HG03045 (cell line): ENCODE measurements around the gene CRK.
"Not testable (repeated sequence)": the region's sequence is repeated elsewhere in the genome, so short reads cannot be mapped to it uniquely, and the experiment has no call there.

ENCODE experiments used
- ATAC-seq: cut with Tn5 transposase; IDR thresholded peaks from one replicate; pipeline ENCODE4 v1.9.1; 2021; ENCODE audit warnings: mild to moderate bottlenecking, moderate library complexity; ENCODE audit not compliant: unreplicated experiment

The CRK gene

GRCh38 chr17:1431631-1432104, 24.4 kb downstream of the CRK start:
- ATAC-seq = no peak

DNA sequence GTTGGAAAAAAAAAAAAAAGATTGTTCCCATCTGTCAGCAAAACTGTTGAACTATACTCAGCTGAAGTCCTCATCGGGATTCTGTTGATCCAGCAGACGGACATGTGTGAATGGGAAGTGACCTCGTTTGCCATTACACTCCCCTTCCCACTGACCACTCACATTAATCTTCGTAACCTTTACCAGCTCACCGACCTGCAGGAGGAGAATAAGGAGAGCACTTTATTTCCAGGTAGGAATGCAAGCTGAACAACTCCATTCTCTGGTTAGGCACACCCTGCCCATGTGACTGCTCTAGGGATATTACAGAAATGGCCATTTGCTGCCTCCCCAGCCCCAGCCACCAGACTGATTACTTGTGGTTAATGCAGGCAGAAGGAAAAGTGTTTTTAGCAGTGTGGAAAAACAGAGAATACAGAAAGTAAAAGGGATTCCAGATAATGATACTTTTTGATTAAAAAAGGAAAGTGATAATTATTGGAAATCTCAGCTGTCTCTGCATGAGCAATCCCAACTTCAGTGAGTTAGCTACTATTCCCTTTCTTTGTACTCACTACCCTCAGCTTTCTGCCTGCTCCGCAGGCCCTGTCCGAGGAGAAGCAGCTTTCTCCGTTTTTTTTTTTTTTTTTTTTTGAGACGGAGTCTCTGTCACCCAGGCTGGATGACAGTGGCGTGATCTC, 32.4 kb downstream of the CRK start:
- ATAC-seq = no peak

GRCh38 chr17:1422885-1423284, 33.1 kb downstream of the CRK start:
- no peak for ATAC-seq

DNA sequence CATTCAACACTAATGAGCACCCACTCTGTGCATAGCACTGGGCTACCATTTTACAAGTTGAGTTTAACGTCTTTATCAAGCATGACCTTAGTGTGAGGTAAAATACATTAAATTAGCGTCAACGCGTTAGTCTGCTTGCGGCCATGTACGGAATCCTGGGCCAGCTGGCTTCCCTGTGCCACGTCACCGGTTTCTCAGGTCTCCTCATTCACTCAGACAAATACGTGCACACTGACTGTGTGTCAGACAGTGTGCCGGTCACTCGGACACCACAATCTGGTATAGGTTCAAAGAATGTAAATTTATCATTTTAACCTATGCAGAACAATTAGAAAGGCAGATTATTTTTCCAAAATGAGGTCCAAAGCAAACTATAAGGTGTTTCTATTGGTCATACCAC, 34.6 kb downstream of the CRK start:
- ATAC-seq = no peak

DNA sequence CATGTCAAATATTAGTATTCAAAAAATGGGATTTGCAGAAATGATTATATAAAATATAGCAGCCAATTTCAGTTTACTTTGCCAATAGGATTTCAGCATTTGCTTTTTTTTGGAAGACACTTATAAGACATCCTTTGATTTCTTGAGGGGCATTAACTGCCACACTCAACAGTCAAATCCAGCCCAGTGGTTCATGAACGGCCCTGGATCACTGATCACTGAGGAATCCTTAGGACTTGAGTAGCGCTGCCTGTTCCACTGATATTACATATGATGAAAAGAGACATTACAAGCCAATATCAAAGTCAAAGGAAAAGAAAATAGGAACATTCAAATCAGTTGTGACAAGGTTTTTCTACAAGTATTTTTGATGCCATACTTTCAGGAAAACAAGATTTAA, 35.1 kb downstream of the CRK start:
- no peak for ATAC-seq

- no peak for ATAC-seq
Observed at GRCh38 chr17:1420163-1420562, 35.9 kb downstream of the CRK start.

DNA sequence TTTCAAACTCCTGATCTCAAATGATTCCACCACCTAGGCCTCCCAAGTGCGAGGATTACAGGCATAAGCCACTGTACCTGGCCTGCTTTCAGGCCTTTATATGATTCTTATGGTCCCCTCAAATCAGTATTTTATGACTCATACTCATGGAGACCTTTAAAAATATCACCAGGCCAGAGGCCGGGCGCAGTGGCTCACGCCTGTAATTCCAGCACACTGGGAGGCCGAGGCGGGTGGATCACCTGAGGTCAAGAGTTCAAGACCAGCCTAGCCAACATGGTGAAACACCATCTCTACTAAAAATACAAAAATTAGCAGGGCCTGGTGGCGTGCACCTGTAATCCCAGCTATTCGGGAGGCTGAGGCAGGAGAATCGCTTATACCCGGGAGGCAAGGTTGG, 37.6 kb downstream of the CRK start:
- not testable (repeated sequence) for ATAC-seq

GRCh38 chr17:1416414-1416813, 39.6 kb downstream of the CRK start:
- no peak for ATAC-seq

DNA sequence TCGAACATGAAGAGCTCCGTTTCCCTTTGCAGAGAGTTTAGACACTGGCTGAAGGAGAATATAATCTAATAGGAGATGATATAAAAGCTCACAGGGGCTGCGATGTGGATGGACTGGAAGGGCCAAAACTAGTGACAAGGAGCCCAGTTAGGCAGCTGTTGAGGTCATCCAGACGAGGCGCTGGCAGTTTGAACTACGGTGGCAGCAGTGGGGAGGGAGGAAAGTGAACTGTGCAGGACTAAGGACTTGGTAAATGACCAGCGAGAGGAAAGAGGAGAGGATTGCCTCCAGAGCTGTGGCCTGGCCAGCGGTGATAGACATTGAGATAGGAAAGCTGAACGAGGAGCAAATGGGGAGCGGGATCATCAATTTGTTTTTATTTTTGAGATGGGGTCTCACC, 41.4 kb downstream of the CRK start:
- no peak for ATAC-seq

- ATAC-seq = no peak
Observed at GRCh38 chr17:1414001-1414574, 41.9 kb downstream of the CRK start.

GRCh38 chr17:1413281-1413791, 42.7 kb downstream of the CRK start:
- ATAC-seq = no peak

GRCh38 chr17:1412185-1413110, 43.6 kb downstream of the CRK start:
- ATAC-seq = no peak

GRCh38 chr17:1402262-1402586, 53.8 kb downstream of the CRK start:
- no peak for ATAC-seq

- peak; percentile 90 for ATAC-seq
Observed at GRCh38 chr17:1399679-1400512, 56.1 kb downstream of the CRK start, which contains the start of gene YWHAE. YWHAE (minus strand) TSS chr17:1400222; CDS start chr17:1400110, 112 bp downstream.

GRCh38 chr17:1398931-1399678, 56.9 kb downstream of the CRK start:
- peak; percentile 10 for ATAC-seq

DNA sequence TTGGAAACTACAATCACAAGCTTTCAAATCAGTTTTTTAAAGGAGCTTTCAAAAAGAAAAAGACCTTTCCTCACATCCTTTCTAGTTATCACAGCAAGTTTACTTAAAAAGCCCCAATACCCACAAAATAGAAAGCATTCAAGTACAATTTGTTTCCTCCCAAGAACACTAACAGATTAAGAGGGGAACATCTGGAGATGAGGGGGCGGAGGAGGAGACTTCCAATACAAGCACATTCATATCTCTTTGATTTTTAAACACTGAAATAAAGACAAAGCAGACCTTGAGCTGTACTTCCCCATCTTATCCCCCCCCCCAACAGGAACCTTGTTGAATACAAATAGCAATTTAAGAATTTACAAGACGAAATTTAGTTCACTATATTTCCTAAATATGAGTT, 58.0 kb downstream of the CRK start:
- ATAC-seq = no peak

DNA sequence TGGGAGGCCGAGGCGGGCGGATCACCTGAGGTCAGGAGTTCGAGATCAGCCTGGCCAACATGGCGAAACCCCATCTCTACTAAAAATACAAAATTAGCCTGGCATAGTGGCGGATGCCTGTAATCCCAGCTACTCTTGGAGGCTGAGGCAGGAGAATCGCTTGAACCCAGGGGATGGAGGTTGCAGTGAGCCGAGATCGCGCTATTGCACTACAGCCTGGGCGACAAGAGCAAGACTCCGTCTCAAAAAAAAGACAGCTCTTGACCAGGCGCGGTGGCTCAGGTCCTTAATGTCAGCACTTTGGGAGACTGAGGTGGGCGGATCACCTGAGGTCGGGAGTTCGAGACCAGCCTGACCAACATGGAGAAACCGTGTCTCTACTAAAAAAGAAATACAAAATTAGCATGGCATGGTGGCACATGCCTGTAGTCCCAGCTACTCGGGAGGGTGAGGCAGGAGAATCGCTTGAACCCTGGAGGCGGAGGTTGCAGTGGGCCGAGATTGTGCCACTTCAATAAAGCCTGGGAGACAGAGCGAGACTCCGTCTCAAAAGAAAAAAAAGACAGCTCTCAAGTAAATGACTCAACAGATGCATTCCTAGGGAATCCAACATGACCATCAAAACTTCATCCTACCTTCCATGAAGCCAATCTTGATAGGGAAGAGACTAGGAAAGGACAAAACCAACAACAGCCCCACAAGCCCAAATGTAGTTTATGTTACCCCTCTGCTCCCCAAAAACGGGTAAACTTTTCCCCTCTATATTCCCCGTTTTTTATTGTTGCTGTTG, 60.0 kb downstream of the CRK start:
- not testable (repeated sequence) for ATAC-seq

DNA sequence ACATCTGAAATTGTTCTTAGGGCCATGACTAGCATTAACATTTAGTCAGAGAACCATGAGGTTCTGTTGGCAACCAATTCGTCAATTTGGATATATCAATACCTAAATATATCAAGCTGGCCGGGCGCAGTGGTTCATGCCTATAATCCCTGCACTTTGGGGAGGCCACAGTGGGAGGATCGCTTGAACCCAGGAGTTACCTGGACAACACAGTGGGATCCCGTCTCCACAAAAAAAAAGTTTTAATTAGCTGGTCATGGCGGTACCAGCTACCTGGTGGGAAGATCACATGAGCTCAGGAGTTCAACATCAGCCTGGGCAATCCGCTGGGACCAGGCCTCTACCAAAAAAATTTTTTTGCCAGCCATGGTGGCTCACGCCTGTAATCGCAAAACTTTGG, 64.5 kb downstream of the CRK start:
- no peak for ATAC-seq
